Psoas muscle (tissue), 8 donors: ENCODE results near the gene LOXL1. TPM values are rescaled to one million over a fixed set of nuclear protein-coding genes. Genes with fewer than 3 reads are reported as not detected.

Experiments
- ATAC-seq, 4 donors: fragments of 200-7000 bp; cut with Tn5 transposase; one replicate each; pipeline ENCODE4 v1.9.1; 2020; ENCODE audit warnings: moderate library complexity in 3 of 4, mild to moderate bottlenecking in 2 of 4
- DNase-seq, 2 donors: peaks; one replicate each; pipeline ENCODE4 v3.0.0-alpha.2; 2020
- H3K27ac ChIP-seq: fragments of 200-600 bp; one replicate; pipeline ENCODE4 v1.8.0; 2022
- H3K27me3 ChIP-seq, 3 donors: fragments of 200-600 bp in 1 of 3; one replicate each; pipeline versions ENCODE4 v1.6.1 to v1.8.0; 2013 to 2022; ENCODE audit warnings: low read length in 2 of 3, mild to moderate bottlenecking in 2 of 3, moderate library complexity in 1 of 3; ENCODE audit not compliant: insufficient read depth in 3 of 3
- H3K36me3 ChIP-seq, 2 donors: fragments of 200-600 bp in 1 of 2; one replicate each; pipeline versions ENCODE4 v1.6.1 to v1.8.0; 2013 to 2022; ENCODE audit warnings: low read depth in 1 of 2, mild to moderate bottlenecking in 1 of 2, moderate library complexity in 1 of 2; ENCODE audit not compliant: insufficient read depth in 1 of 2
- H3K4me1 ChIP-seq: fragments of 200-600 bp; one replicate; pipeline ENCODE4 v1.8.0; 2022
- H3K4me3 ChIP-seq: fragments of 200-600 bp; one replicate; pipeline ENCODE4 v1.8.0; 2022; ENCODE audit warnings: mild to moderate bottlenecking
- H3K9me3 ChIP-seq: fragments of 200-600 bp; one replicate; pipeline ENCODE4 v1.8.0; 2022
- WGBS, 3 donors: extraction: QIAGEN DNeasy Blood & Tissue Kit; methylation state at CpG; one replicate each; pipeline versions ENCODE4 v1.1.6 to v1.1.7; 2013; 5-methylcytosine and 5-hydroxymethylcytosine counted together
- intact Hi-C, 2 donors: fragments of 100-400 bp; cut with DNase I; formaldehyde crosslinking; loops; one replicate each; pipeline versions ENCODE4 v1.11.0 to v1.14.2; 2022
- polyA plus RNA-seq, 3 donors: library from polyadenylated mRNA; stranded (reverse); fragments of 200-250 nt; gene quantifications; one replicate each; pipeline ENCODE4 v1.2.3, GENCODE V29; 2013
- total RNA-seq, 4 donors: library from RNA; stranded (reverse); fragmentation: NEBNext Ultra II Directional in 2 of 4; extraction: Animal tissue kit (Norgen Biotek cat#: 25700) in 2 of 4; gene quantifications; one replicate each; pipeline versions ENCODE4 v1.2.1 to v1.2.4, GENCODE V29; 2021 to 2023
- TF ChIP-seq, protein P1 (sequence below): fragments of 200-600 bp; IDR thresholded peaks from one replicate; pipeline ENCODE4 v1.8.0; 2022; ENCODE audit warnings: antibody characterized with exemption
- donor health status: healthy with polysubstance abuse.
- donor health status: DM: no; HTN: no; CAD: no; lungs with moderate emphysema.
- donor health status: Bipolar disorder and iron deficiency.
- donor health status: healthy.
- donor health status: DM: yes; HTN: yes; CAD: no.
- donor health status: DM: no; HTN: no; CAD: no.
- donor health status: DM: no; HTN: no; CAD: no.
- donor health status: DM: yes; HTN: yes; CAD: no.

LOXL1 gene
- total and polyA plus RNA-seq, 7 donors, result 1.6 to 8.7 (median 5.1) TPM

DNA sequence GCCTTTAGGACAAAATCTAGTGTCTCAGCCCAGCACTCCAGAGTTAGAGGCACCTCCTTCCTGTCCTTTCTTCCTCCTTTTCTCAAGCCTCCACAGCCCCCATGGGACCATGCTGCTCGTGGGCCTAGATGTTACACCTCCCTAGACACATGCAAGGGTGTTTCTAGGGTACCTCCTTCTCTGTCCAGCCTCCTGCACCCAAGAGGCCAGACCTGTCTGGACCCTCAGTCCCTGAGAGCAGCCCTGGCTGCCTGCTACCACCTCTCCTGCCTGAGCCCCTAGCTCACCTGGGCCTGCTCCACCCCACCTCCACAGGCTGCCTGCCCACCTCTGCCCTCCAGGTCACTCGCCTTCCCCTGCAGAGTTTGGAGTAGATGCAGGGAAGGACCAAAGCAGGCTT lies 5.2 kb downstream of the LOXL1 start:
- H3K27me3 ChIP-seq, result peaks cover 0 to 18% (median 9%) of the 10 kb centered on the region in 3 donors
- intact Hi-C loops, result no loop called here
- H3K27ac ChIP-seq, result no peak overlapping the region
- H3K4me1 ChIP-seq, result peaks cover 17% of the 10 kb centered on the region
- WGBS, 3 donors, result 65 to 80% (median 68%) methylated on average over 2 of the region's 2 CpGs
- H3K36me3 ChIP-seq, result no peaks in the 10 kb centered on the region
- H3K4me3 ChIP-seq, result no peak overlapping the region
- DNase-seq (peak in 1 of 2 donors; percentile 22), ATAC-seq (no peak)
- H3K9me3 ChIP-seq, result no peaks in the 10 kb centered on the region
- TF ChIP-seq, protein P1, sequence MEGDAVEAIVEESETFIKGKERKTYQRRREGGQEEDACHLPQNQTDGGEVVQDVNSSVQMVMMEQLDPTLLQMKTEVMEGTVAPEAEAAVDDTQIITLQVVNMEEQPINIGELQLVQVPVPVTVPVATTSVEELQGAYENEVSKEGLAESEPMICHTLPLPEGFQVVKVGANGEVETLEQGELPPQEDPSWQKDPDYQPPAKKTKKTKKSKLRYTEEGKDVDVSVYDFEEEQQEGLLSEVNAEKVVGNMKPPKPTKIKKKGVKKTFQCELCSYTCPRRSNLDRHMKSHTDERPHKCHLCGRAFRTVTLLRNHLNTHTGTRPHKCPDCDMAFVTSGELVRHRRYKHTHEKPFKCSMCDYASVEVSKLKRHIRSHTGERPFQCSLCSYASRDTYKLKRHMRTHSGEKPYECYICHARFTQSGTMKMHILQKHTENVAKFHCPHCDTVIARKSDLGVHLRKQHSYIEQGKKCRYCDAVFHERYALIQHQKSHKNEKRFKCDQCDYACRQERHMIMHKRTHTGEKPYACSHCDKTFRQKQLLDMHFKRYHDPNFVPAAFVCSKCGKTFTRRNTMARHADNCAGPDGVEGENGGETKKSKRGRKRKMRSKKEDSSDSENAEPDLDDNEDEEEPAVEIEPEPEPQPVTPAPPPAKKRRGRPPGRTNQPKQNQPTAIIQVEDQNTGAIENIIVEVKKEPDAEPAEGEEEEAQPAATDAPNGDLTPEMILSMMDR, result no peak

DNA sequence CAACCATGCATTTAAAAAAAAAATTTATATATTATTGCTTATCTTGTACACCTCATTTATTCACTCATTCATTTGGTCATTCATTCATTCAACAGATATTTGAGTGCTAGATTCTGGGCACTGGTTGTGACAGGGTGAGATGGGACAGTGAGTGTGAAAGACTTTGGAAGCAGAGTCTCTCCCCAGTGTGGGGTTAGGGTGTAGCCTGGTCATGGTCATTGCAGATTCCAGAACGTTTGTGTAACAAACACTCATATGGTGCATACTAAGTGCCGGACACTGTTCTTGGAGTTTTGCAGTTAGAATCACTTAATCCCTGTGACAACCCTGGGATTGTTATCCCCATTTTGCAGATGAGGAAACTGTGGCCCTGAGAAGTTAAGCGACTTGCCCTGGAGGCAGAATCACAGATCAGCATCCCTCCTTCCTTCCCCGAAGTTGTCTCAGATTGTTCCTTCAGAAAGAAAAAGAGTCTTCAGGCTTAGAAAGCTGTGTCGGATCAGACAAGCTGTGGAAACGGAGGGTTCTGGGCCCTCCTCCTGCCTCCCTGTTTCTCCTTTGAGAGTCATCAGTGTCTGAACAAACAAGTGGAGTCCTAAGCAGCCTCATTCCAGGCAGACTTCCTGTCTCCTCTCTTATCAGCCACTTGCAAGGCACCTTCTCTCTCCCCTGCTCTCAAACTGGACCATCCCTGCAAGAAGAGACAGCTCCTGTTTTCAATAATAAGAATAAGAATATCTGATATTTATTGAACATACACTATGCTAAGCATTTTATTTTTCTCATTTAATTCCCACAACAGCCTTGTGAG lies 6.3 kb downstream of the LOXL1 start:
- Histone ChIP-seq H3K27ac (no peak overlapping the region), H3K9me3 (no peaks in the 10 kb centered on the region), H3K4me3 (no peak overlapping the region), H3K4me1 (peaks cover 17% of the 10 kb centered on the region), H3K27me3 (peaks cover 0 to 13% (median 3%) of the 10 kb centered on the region in 3 donors), H3K36me3 (no peaks in the 10 kb centered on the region)
- TF ChIP-seq, protein P1, result no peak
- ATAC-seq (no peak), DNase-seq (peak in 1 of 2 donors; percentile 5)
- intact Hi-C loops, result no loop called here
- 68 to 82% (median 70%) methylated on average over 6 of the region's 6 CpGs for WGBS, 3 donors

DNA sequence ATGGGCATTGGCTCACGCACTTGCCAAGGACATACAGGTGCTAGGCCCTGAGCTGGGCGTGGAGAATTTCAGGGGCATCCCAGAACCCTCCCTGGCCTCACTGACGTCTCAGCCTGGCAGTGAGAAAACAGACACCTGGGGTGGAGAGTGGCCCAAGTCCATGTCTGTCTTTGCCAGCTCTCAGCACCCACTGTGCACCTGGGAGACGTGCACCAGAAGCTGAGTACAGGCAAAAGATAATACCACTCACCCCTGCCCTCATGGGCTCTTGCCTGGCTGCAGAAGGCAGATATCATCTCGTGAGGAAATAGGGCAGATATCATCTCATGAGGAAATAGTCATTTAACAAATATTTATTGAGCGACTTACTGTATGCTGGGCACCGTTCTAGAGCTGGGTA lies 8.0 kb downstream of the LOXL1 start:
- no peak for ATAC-seq

DNA sequence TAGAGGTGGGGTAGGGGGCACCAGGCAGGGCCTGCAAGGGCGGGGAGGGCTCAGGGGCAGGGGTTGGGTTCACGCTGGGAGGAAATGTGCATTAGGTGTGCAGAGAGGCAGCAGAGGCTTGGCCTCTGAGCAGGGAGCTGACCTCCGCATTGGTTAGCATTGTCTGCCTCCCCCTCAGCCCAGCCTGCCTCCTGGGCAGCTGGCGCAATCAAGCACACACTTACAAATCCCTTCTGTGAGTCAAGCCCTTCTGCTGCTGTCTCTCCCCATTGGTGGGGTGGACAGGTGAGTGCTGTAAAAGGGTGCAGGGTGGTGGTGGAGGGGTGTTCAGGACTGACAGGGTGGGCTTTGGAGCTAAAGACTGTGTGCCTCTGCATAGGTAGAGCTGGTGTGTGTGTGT lies 9.3 kb downstream of the LOXL1 start:
- Histone ChIP-seq H3K36me3 (no peaks in the 10 kb centered on the region), H3K4me1 (no peaks in the 10 kb centered on the region), H3K27ac (no peak overlapping the region), H3K9me3 (no peaks in the 10 kb centered on the region), H3K27me3 (no peaks in the 10 kb centered on the region), H3K4me3 (no peak overlapping the region)
- WGBS, 3 donors, result 92 to 98% (median 95%) methylated on average over 4 of the region's 4 CpGs
- ATAC-seq (peak in 1 of 4 donors; percentile 34), DNase-seq (peak in 1 of 2 donors; percentile 22)
- intact Hi-C loops, result no loop called here
- TF ChIP-seq, protein P1, result no peak

More for the DNA sequence above, 8.0 kb downstream of the LOXL1 start:
- no peaks in the 10 kb centered on the region for H3K9me3 ChIP-seq
- peaks cover under 1% of the 10 kb centered on the region for H3K4me1 ChIP-seq
- H3K36me3 ChIP-seq, result no peaks in the 10 kb centered on the region
- H3K27ac ChIP-seq, result no peak overlapping the region
- TF ChIP-seq, protein P1, result no peak
- DNase-seq, result peak in 1 of 2 donors; percentile 25
- H3K27me3 ChIP-seq, result peaks cover 0 to 6% (median 0%) of the 10 kb centered on the region in 3 donors
- H3K4me3 ChIP-seq, result no peak overlapping the region
- WGBS, 3 donors, result 82 to 86% (median 82%) methylated on average over 7 of the region's 7 CpGs
- intact Hi-C loops, result no loop called here
